HEK293 (cell line): ENCODE measurements around the gene GDPGP1.

Source experiments
- GLI2 ChIP-seq: fragments of 450-650 bp; formaldehyde crosslinking; IDR thresholded peaks from 2 replicates; pipeline ENCODE4; 2017; ENCODE audit warnings: missing biosample characterization, missing genetic modification characterization, low read depth, borderline replicate concordance
- KLF17 ChIP-seq: fragments of 450-650 bp; formaldehyde crosslinking; IDR thresholded peaks from 2 replicates; pipeline ENCODE4 v1.5.1; 2016; ENCODE audit warnings: missing biosample characterization, missing genetic modification characterization
- PBX3 ChIP-seq: sonication (generic); formaldehyde crosslinking; IDR thresholded peaks from 2 replicates; pipeline ENCODE4 v1.8.1; 2022; ENCODE audit warnings: mild to moderate bottlenecking, moderate library complexity, missing genetic modification reagents
- PRDM1 ChIP-seq: fragments of 450-650 bp; formaldehyde crosslinking; IDR thresholded peaks from 2 replicates; pipeline ENCODE4; 2016; ENCODE audit warnings: missing biosample characterization, missing genetic modification characterization
- REST ChIP-seq: fragments of 450-650 bp; formaldehyde crosslinking; IDR thresholded peaks from 2 replicates; pipeline ENCODE4 v1.5.1; 2016; ENCODE audit warnings: missing biosample characterization, missing genetic modification characterization
- TRIM28 ChIP-seq: IDR thresholded peaks from 2 replicates; pipeline ENCODE4 v1.6.1; 2011; ENCODE audit warnings: low read length, control low read depth, borderline replicate concordance
- ZBTB11 ChIP-seq: fragments of 450-650 bp; formaldehyde crosslinking; conservative IDR thresholded peaks from 2 replicates; pipeline ENCODE4 v1.5.1; 2016; ENCODE audit warnings: low read depth, missing biosample characterization, missing genetic modification characterization
- ZBTB20 ChIP-seq: fragments of 450-650 bp; formaldehyde crosslinking; IDR thresholded peaks from 2 replicates; pipeline ENCODE4 v1.5.1; 2016; ENCODE audit warnings: missing biosample characterization, missing genetic modification characterization
- ZNF214 ChIP-seq: fragments of 450-650 bp; formaldehyde crosslinking; IDR thresholded peaks from 2 replicates; pipeline ENCODE4 v1.5.1; 2017; ENCODE audit warnings: missing biosample characterization, mild to moderate bottlenecking, missing genetic modification characterization, borderline replicate concordance
- ZNF23 ChIP-seq: fragments of 450-650 bp; formaldehyde crosslinking; IDR thresholded peaks from 2 replicates; pipeline ENCODE4 v1.5.1; 2016; ENCODE audit warnings: missing biosample characterization, missing genetic modification characterization, borderline replicate concordance
- ZNF341 ChIP-seq: fragments of 450-650 bp; formaldehyde crosslinking; IDR thresholded peaks from 2 replicates; pipeline ENCODE4; 2016; ENCODE audit warnings: low read depth, missing biosample characterization, missing genetic modification characterization
- ZNF354C ChIP-seq: fragments of 450-650 bp; formaldehyde crosslinking; IDR thresholded peaks from 2 replicates; pipeline ENCODE4 v1.5.1; 2016; ENCODE audit warnings: missing biosample characterization, missing genetic modification characterization, low read depth, borderline replicate concordance
- ZNF398 ChIP-seq: fragments of 450-650 bp; formaldehyde crosslinking; IDR thresholded peaks from 2 replicates; pipeline ENCODE4 v1.5.1; 2017; ENCODE audit warnings: missing biosample characterization, missing genetic modification characterization
- ZNF549 ChIP-seq: fragments of 450-650 bp; IDR thresholded peaks from 2 replicates; pipeline ENCODE4 v1.5.1; 2018; ENCODE audit warnings: missing biosample characterization, missing genetic modification characterization, mild to moderate bottlenecking, inconsistent platforms, moderate library complexity
- ZNF677 ChIP-seq: fragments of 450-650 bp; IDR thresholded peaks from 2 replicates; pipeline ENCODE4 v1.5.0; 2018; ENCODE audit warnings: missing biosample characterization, mild to moderate bottlenecking, missing genetic modification characterization, moderate library complexity
- ZNF768 ChIP-seq: fragments of 450-650 bp; formaldehyde crosslinking; IDR thresholded peaks from 2 replicates; pipeline ENCODE4 v1.5.1; 2018; ENCODE audit warnings: missing biosample characterization, mild to moderate bottlenecking, missing genetic modification characterization
- ZNF785 ChIP-seq: fragments of 450-650 bp; formaldehyde crosslinking; IDR thresholded peaks from 2 replicates; pipeline ENCODE4 v1.5.1; 2016; ENCODE audit warnings: missing biosample characterization, missing genetic modification characterization
- ZNF843 ChIP-seq: fragments of 450-650 bp; formaldehyde crosslinking; IDR thresholded peaks from 2 replicates; pipeline ENCODE4 v1.5.1; 2016; ENCODE audit warnings: missing biosample characterization, missing genetic modification characterization
- ZSCAN5A ChIP-seq: fragments of 450-650 bp; formaldehyde crosslinking; IDR thresholded peaks from 2 replicates; pipeline ENCODE4 v1.5.1; 2016; ENCODE audit warnings: missing biosample characterization, missing genetic modification characterization
- TF ChIP-seq, protein P1 (sequence below): fragments of 450-650 bp; formaldehyde crosslinking; IDR thresholded peaks from 2 replicates; pipeline ENCODE4 v1.5.1; 2016; ENCODE audit warnings: missing biosample characterization, missing genetic modification characterization

Gene GDPGP1

DNA sequence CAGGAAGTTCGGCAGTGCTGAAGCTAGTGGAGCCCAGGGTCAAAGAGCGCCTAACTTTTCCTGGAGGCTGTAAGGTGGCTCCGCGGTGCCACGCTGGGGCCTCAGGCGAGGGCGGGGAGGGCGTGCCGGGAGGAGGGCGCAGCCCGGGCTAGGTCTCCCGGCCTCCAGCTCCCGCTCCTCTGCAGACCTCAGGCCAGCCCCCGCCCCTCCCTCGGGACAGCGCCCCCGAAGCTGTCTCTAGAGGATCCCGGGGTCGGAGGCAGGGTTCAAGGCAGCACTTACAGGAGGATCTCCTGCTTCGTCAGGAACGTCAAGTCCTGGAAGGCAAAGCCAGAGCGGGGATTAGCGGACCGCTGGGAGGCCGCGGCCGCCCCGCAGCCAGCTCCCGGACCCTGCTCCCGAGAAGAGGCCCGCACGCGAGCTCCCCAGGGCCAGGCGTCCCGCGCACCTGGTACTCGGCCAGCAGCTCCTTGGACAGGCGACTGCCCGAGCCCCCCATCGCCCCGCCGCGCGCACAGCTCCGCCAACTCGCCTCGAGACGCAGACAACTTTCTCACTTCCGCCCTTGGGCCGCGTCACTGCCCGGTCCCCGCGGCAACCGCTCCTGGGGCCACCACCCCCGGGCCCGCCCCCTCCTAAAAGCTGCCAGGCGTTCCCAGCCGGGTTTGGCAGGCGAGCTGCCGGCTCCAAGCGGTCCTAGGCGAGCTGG lies 468 bp upstream of the GDPGP1 start, which contains the start of gene CIB1 (continued):
- TF ChIP-seq, protein P1, sequence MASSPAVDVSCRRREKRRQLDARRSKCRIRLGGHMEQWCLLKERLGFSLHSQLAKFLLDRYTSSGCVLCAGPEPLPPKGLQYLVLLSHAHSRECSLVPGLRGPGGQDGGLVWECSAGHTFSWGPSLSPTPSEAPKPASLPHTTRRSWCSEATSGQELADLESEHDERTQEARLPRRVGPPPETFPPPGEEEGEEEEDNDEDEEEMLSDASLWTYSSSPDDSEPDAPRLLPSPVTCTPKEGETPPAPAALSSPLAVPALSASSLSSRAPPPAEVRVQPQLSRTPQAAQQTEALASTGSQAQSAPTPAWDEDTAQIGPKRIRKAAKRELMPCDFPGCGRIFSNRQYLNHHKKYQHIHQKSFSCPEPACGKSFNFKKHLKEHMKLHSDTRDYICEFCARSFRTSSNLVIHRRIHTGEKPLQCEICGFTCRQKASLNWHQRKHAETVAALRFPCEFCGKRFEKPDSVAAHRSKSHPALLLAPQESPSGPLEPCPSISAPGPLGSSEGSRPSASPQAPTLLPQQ, result peak; percentile 24; the same call in 1 of the 2 replicates
- peak; percentile 46; the same call in 1 of the 2 replicates for TF ChIP-seq TRIM28
- TF ChIP-seq ZNF785 (tag by site-specific recombination), result no peak
- peak; percentile 68; the same call in 1 of the 2 replicates for TF ChIP-seq ZSCAN5A (tag by site-specific recombination)
- peak; percentile 30; the same call in 1 of the 2 replicates for TF ChIP-seq REST (tag by site-specific recombination)
- peak; percentile 42; the same call in 1 of the 2 replicates for TF ChIP-seq ZNF398 (tag by site-specific recombination)
- TF ChIP-seq ZNF549 (tag by site-specific recombination), result no peak
- TF ChIP-seq ZNF23 (tag by site-specific recombination), result no peak
- no peak for TF ChIP-seq ZNF768
- 0 out of 2 replicates have a peak, but pooled peaks have one; percentile 64 for TF ChIP-seq KLF17
- TF ChIP-seq ZNF354C (tag by site-specific recombination), result no peak
- no peak for TF ChIP-seq PRDM1 (tag by site-specific recombination)
- peak; percentile 62; the same call in 1 of the 2 replicates for TF ChIP-seq ZBTB20
- no peak for TF ChIP-seq ZNF214 (tag by site-specific recombination)
- peak; percentile 40 for TF ChIP-seq ZNF341 (tag by site-specific recombination)
- no peak for TF ChIP-seq GLI2
- TF ChIP-seq ZBTB11 (tag by site-specific recombination), result peak; percentile 56
- no peak for TF ChIP-seq ZNF677
- TF ChIP-seq PBX3 (CRISPR knock-in tag), result peak; percentile 46
- peak; percentile 26; the same call in 1 of the 2 replicates for TF ChIP-seq ZNF843 (tag by site-specific recombination)
